GM20431 (cell line): ENCODE results near the gene CDSN.
"Not testable (repeated sequence)": the region's sequence is repeated elsewhere in the genome, so short reads cannot be mapped to it uniquely, and the experiment has no call there.

Experiments used
- in situ Hi-C: fragments of 300-500 bp; cut with MseI, MboI; formaldehyde crosslinking; loops from one replicate; pipeline ENCODE4 v1.15.0; 2020; ENCODE audit warnings: low sequenced_read_pairs; ENCODE audit not compliant: unreplicated experiment

CDSN gene

GRCh38 chr6:31120151-31120915 lies at the start of gene CDSN:
Gene CDSN, minus strand, starts transcription at chr6:31120446. Its CDS starts 27 bp downstream, at chr6:31120419.
- in situ Hi-C loops, result no loop called here

- in situ Hi-C loops, result no loop called here
Observed at GRCh38 chr6:31169123-31169857, 49.0 kb upstream of the CDSN start.

GRCh38 chr6:31168606-31169005 lies 48.4 kb upstream of the CDSN start:
- in situ Hi-C loops, result no loop called here

GRCh38 chr6:31165986-31166385 lies 45.7 kb upstream of the CDSN start:
- in situ Hi-C loops, result no loop called here

GRCh38 chr6:31165064-31165832 lies 45.0 kb upstream of the CDSN start:
- in situ Hi-C loops, result not testable (repeated sequence)

- in situ Hi-C loops, result not testable (repeated sequence)
Observed at GRCh38 chr6:31164475-31165063, 44.3 kb upstream of the CDSN start.

- in situ Hi-C loops, result no loop called here
Observed at GRCh38 chr6:31163922-31164321, 43.7 kb upstream of the CDSN start.

- in situ Hi-C loops, result no loop called here
Observed at GRCh38 chr6:31162463-31163165, 42.4 kb upstream of the CDSN start.

GRCh38 chr6:31161216-31162126 lies 41.2 kb upstream of the CDSN start:
- in situ Hi-C loops, result no loop called here

GRCh38 chr6:31158863-31159855 lies 38.9 kb upstream of the CDSN start:
- in situ Hi-C loops, result no loop called here

- in situ Hi-C loops, result no loop called here
Observed at GRCh38 chr6:31158140-31158862, 38.1 kb upstream of the CDSN start, which contains the start of gene TCF19. Gene TCF19, plus strand, starts transcription at chr6:31158589. Its CDS starts 881 bp downstream, at chr6:31159470.

GRCh38 chr6:31157513-31158139 lies 37.4 kb upstream of the CDSN start, which contains the start of gene CCHCR1:
Gene CCHCR1, minus strand, starts transcription at chr6:31157802. Its CDS starts 202 bp downstream, at chr6:31157600.
- in situ Hi-C loops, result no loop called here

- in situ Hi-C loops, result no loop called here
Observed at GRCh38 chr6:31156641-31157040, 36.4 kb upstream of the CDSN start.

- in situ Hi-C loops, result no loop called here
Observed at GRCh38 chr6:31154436-31154835, 34.2 kb upstream of the CDSN start.

- in situ Hi-C loops, result no loop called here
Observed at GRCh38 chr6:31152781-31153180, 32.5 kb upstream of the CDSN start.

GRCh38 chr6:31149827-31150447 lies 29.7 kb upstream of the CDSN start:
- in situ Hi-C loops, result no loop called here
